Cerebellar cortex (tissue), 1 donor: Measurements from ENCODE around the gene PAFAH1B2.
"Not testable (repeated sequence)": the region's sequence is repeated elsewhere in the genome, so short reads cannot be mapped to it uniquely, and the experiment has no call there.

ENCODE experiments used
- DNase-seq: peaks from one replicate; pipeline ENCODE4 v3.0.0-alpha.2; 2015; ENCODE audit warnings: low spot score

Gene PAFAH1B2, protein sequence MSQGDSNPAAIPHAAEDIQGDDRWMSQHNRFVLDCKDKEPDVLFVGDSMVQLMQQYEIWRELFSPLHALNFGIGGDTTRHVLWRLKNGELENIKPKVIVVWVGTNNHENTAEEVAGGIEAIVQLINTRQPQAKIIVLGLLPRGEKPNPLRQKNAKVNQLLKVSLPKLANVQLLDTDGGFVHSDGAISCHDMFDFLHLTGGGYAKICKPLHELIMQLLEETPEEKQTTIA

GRCh38 chr11:117143871-117144476, at the start of gene PAFAH1B2:
TSS of gene PAFAH1B2 (plus strand) at chr11:117144287. CDS start at chr11:117152448, 8,161 bp downstream.
- peak; percentile 96 for DNase-seq

GRCh38 chr11:117094776-117095175, 49.3 kb upstream of the PAFAH1B2 start:
- DNase-seq, result peak; percentile 70

GRCh38 chr11:117095284-117096161, 48.6 kb upstream of the PAFAH1B2 start:
- DNase-seq, result peak; percentile 53

DNA sequence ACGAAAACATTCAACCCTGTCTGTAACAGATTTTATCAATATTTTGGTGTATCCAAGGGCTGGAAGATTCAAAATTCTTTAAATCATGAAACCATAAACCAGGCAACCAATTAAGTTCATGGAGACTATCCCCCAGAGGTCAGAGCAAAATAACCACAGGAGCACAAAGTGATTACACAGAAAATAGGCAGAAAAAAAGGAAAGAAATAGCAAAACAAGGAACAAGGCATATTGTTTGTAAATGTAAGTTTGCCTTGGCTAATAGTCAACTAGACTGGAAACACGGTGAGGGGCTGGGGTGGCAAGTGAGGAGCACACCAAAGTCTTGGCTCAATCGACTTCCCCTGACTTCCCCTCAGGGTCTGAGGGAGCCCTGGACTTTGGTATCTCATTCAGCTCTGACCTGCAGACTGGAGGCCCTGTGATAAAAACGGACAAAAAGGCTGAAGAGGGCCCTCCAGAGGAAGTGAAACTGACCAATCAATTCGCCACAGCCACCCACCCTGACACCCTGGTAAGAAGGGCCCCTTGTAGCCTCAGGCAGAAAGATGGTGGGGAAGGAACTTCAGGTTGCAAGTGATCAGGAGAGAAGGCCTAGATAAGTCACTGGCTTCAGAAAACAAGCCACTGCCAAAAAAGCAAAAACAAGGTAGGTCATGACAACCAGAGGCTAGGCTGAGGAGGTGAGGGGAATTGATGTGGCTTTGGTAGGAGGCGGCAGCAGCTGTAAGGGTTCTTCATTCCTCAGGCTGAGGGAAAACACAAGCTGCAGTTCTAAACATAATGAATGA, 47.7 kb upstream of the PAFAH1B2 start:
- peak; percentile 71 for DNase-seq

GRCh38 chr11:117097014-117097388, 47.1 kb upstream of the PAFAH1B2 start:
- DNase-seq, result no peak

GRCh38 chr11:117097389-117098268, 46.5 kb upstream of the PAFAH1B2 start:
- DNase-seq, result peak; percentile 46

DNA sequence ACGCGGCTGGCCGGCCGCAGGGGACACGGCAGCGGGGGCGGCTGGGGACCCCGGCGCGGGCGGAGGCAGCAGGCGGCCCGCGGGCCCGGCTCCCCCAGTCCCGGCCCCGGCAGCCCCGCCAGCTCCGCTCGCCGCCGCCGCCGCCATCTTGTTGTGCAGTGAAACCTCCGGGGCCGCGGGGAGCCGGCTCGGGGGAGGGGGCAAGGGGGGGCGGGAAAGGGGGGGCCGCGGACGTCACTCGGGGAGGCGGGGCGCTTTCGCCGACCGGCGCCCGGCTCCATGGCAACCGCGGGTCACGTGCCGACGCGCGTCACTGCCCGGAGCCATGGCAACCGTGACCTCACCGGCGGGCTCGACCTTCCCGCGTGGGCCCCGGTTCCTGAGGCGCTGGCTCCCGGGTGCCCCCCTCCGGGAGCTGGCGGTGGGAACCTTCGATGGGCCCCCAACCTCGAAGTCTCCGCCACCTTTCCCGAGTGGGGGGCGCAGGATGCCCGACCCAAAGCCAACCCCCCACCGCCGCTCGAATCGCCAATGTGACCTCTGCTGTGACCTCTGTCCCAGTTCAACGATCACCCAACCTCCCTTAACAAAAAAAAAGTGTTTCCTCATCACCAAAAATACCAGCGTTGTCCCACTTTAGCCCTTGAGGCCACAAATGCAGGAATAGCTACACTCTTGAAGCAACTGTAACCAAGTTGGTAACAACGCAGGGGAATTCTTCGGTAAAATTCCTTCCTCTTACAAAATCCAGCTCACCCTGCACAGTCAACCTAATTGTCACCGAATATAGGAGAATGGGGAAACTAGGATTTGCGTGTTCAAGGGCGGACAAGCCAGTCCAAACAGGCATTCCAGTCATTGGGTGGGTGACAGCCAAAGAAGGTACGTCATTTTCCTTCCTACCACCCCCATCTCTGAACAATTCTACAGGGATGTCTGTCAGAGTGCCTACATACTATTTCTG, 45.5 kb upstream of the PAFAH1B2 start, which contains the start of gene SIK3:
Gene SIK3 (minus strand): TSS at position 160 of the 964 bp plus-strand sequence. CDS start 13 bp downstream, at position 147.
- DNase-seq, result peak; percentile 89

DNA sequence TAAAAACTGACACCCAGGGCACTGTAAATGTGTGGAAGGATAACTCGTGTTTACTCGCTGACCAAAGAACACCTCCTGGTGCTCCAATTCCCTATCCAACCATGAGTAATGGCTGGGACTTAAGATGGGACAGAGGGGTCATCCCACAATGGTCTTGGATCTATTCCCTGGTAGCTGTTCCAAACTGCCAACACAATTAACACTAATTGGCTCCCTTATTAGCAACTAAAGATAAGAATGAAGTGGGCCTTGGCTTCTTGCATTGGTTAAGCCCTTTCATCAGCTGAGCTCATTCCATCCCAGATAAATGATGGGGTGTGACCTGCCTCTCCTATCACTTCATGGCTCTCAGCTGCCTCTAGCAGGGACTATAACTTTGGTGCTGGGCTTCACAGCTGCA, 44.4 kb upstream of the PAFAH1B2 start:
- DNase-seq, result no peak

DNA sequence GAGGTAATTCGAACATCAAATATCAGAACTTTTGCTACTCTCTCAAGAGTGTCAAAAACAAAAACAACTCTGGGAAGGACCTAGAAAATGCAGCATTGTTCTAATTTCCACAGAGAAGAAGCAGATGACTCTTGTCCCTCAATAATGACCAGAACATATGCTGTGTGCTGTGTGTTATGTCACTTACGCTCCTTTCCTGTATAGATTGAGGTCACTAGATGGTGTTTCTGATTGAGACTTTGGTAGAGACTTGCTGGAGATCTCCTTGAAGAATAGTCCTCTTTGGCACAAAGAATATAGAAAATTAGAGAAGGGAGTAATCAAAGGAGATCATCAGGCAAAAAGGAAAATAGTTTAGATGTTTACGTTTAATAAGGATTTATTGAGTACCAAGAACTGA, 43.5 kb upstream of the PAFAH1B2 start:
- no peak for DNase-seq

- DNase-seq, result no peak
Measured at GRCh38 chr11:117107701-117108590, 36.1 kb upstream of the PAFAH1B2 start.

- DNase-seq, result no peak
Measured at GRCh38 chr11:117110294-117110950, 33.7 kb upstream of the PAFAH1B2 start.

GRCh38 chr11:117112497-117112896, 31.6 kb upstream of the PAFAH1B2 start:
- not testable (repeated sequence) for DNase-seq

DNA sequence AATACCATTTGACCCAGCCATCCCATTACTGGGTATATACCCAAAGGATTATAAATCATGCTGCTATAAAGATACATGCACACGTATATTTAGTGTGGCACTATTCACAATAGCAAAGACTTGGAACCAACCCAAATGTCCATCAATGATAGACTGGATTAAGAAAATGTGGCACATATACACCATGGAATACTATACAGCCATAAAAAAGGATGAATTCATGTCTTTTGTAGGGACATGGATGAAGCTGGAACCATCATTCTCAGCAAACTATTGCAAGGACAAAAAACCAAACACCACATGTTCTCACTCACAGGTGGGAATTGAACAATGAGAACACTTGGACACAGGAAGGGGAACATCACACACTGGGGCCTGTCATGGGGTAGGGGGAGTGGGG, 31.1 kb upstream of the PAFAH1B2 start:
- DNase-seq, result not testable (repeated sequence)

DNA sequence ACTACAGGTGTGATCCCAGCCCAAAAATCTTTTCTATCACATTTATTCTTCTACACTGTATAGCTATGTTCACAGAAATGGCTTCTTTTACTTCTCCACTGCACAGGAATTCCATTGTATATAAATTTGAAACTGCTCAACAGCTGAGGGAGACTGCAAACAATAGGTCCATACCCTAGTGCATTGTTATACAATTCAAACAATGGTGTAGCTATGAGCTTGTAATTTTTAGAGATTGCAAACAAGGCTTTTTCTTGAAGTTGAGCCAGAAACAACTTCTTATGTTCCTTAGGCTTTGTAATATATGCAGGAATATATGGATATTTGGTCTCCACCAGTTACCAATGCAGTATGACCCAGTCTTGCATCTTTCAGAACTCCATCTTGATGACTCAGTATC, 26.4 kb upstream of the PAFAH1B2 start:
- DNase-seq, result no peak

DNA sequence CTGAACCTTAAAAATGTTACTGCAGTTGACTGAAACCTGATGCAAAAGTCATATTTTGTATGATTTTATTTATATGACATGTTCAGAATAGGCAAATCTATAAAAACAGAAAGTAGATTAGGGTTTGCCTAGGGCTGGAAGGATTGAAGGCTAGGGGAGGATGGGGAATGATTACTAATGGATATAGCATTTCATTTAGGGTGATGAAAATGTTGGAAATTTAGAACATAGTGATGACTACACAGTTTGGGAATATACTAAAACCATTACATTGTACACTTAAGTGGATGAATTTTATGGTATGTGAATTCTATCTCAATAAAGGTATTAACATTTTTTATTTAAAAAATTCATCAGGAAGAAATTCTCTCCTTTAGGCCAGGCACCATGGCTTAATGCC, 22.9 kb upstream of the PAFAH1B2 start:
- no peak for DNase-seq

- DNase-seq, result no peak
Measured at GRCh38 chr11:117122556-117122955, 21.5 kb upstream of the PAFAH1B2 start.

GRCh38 chr11:117126223-117126965, 17.7 kb upstream of the PAFAH1B2 start:
- DNase-seq, result no peak
